LNCaP clone FGC (cell line): ENCODE results near the gene CLMN.

ENCODE experiments used
- DNase-seq: peaks from one replicate; pipeline ENCODE4 v3.0.0-alpha.2; 2011; ENCODE audit warnings: low read depth
- H3K4me3 ChIP-seq: 2 replicates; pipeline ENCODE4 v1.5.1; 2011; ENCODE audit warnings: mild to moderate bottlenecking, low read depth, low read length, control low read depth
- TF ChIP-seq, protein P1 (sequence below): IDR thresholded peaks from 2 replicates; pipeline ENCODE4 v1.5.1; 2012; ENCODE audit warnings: mild to moderate bottlenecking; ENCODE audit not compliant: control insufficient read depth, insufficient read depth; ENCODE audit errors: extremely low read depth

CLMN gene

DNA sequence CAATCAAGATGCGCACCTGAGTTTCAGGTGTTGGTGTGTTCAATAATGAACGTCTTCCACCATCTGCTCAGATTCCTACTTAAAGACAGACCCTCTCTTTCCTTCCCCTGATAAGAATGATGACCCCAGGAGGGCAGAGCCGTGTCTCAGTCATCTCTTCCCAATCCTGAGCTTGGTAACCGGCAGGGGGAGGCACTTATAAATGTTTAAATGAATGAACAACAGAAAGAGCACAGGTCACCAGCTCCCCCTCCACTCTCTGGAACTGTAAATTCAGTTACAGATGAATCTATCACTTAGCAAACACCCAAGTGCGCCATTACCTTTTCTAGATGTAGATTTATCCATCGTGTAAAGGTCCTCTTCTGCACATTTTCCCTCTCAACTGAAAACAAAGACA, 90.0 kb downstream of the CLMN start:
- TF ChIP-seq, protein P1, sequence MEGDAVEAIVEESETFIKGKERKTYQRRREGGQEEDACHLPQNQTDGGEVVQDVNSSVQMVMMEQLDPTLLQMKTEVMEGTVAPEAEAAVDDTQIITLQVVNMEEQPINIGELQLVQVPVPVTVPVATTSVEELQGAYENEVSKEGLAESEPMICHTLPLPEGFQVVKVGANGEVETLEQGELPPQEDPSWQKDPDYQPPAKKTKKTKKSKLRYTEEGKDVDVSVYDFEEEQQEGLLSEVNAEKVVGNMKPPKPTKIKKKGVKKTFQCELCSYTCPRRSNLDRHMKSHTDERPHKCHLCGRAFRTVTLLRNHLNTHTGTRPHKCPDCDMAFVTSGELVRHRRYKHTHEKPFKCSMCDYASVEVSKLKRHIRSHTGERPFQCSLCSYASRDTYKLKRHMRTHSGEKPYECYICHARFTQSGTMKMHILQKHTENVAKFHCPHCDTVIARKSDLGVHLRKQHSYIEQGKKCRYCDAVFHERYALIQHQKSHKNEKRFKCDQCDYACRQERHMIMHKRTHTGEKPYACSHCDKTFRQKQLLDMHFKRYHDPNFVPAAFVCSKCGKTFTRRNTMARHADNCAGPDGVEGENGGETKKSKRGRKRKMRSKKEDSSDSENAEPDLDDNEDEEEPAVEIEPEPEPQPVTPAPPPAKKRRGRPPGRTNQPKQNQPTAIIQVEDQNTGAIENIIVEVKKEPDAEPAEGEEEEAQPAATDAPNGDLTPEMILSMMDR: no peak
- DNase-seq: no peak
- no peak overlapping the region for H3K4me3 ChIP-seq

DNA sequence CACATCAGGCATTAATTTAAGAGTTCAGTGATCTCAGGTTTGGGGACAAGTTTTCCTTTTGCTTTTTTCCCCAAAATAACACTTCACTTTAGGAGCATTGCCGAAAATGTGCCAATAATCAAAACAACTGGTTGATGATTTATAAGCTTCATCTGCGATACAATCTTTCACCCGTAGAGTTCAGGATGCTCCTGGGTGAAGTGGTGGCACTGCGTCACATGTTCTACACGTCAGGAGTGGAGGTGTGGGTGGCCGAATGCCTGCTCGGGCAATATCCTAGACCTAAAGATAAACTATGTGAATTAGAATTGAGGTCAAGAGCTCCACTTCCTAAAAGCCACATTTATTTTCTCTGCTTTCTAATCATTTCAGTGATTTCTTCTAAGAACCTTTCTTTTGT, 91.5 kb downstream of the CLMN start:
- no peak overlapping the region for H3K4me3 ChIP-seq
- DNase-seq: no peak
- TF ChIP-seq, protein P1: no peak

DNA sequence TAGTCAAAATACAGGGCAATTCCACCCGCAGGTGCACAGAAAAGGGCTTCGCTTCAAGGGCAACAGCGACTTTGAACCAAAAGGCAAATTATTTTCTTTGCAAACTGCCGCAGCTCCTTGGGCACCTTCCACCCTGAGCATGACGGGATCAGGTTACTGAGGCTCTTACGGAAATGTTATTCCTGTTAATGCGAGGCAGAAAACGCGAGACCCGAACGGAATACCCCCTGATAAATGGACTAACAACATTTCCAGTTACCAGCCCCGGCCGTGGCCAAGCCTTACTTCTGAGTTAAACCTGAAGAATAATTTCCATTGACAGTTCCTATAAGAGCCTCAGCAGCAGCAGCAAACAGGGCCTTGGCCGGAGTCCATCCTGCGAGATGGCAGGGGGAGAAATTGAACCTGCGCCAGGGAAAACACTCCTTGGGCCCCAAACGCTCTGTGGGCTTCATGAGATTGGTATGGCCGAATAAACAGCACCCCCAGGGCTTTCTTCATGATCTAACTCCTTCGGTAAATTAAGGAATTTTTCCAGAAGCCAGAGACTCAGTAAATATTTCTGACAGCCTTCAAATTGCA, 92.3 kb downstream of the CLMN start:
- TF ChIP-seq, protein P1: no peak
- no peak overlapping the region for H3K4me3 ChIP-seq
- DNase-seq: no peak

DNA sequence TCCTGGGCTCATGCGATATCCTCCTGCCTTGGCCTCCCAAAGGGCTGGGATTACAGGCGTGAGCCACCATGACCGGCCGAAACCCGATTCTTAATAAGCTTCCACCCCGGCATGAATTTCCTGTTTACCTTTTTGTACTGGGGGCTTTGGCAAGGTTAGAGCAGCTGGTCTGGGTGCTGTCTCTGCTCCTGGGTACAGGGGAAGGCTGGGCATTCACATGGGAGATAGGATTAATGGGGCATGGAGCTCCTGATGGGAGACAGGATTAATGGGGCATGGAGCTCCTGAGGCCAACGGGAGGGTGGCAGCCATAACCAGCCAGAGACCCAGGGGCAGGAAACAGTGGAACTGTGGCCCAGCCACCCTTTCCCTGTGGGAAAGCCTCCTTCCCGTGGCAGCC, 92.9 kb downstream of the CLMN start:
- TF ChIP-seq, protein P1: no peak
- H3K4me3 ChIP-seq: no peak overlapping the region
- no peak for DNase-seq

DNA sequence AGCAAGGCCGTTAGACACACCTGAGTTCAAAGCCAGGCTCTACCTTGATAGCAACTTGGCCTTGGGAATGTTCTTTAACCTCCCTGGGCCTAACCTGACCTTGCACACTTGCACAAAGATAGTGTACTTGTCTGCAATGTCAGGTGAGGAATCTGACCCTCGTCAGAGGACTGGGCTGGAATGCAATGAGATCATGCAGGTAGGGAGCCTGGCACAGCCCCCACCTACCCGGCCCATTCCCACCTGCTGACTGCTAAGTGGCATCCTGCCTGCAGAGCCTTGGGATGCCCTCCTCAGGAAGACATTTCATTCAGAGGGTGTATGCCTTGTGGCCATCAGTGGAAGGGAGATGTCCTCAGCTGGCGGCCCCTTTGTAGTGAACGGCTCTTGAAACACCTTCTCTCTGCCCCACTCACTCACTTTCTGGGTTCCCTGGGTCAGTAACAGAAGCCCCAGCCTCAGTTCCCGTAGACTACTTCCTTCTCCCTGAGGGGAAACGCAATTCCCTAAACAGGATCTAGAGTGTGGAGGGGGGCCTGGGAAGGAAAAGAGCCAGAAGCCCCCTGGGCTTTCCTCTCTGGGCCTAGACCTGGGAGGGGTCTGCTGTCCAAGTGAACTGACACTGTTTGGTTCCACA, 94.3 kb downstream of the CLMN start:
- TF ChIP-seq, protein P1: no peak
- H3K4me3 ChIP-seq: no peak overlapping the region
- DNase-seq: no peak

DNA sequence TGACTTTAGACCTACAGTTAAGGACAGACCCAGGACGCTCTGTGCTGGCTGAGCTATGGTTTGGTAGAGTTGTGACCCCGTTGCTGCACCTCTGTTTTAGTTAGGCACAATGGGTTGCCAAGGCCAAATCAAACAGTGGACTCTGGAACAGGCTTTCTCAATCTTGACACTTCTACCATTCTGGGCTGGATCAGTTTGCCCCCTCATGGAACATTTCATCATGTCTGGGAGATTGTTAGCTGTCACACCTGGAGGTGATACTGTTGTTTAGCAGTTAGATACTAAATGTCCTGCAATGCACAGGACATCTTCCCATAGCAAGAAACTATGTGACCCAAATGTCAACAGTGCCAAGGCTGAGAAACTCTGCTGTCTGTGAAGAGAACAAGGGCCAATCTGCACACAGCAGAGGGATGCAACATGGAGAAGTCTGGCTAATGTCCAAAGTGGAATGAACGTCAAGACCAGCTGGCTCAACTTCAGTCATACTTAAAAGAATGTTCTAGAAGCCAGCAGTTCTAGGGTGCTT, 96.8 kb downstream of the CLMN start:
- no peak for DNase-seq
- TF ChIP-seq, protein P1: no peak
- H3K4me3 ChIP-seq: no peak overlapping the region
